HFF-Myc (cell line): ENCODE results near the gene MYLIP.

Source experiments
- DNase-seq: peaks from one replicate; pipeline ENCODE4 v3.0.0-alpha.2; 2011; ENCODE audit warnings: low read depth; ENCODE audit errors: extremely low read depth
- H3K4me3 ChIP-seq: replicated peaks from 2 replicates; pipeline ENCODE4 v1.5.1; 2011; ENCODE audit warnings: low read depth, mild to moderate bottlenecking, control low read depth, low read length
- TF ChIP-seq, protein P1 (sequence below): IDR thresholded peaks from 2 replicates; pipeline ENCODE4 v1.5.1; 2012; ENCODE audit warnings: mild to moderate bottlenecking, low read depth, low read length, control low read depth; ENCODE audit errors: missing control alignments

Gene MYLIP

DNA sequence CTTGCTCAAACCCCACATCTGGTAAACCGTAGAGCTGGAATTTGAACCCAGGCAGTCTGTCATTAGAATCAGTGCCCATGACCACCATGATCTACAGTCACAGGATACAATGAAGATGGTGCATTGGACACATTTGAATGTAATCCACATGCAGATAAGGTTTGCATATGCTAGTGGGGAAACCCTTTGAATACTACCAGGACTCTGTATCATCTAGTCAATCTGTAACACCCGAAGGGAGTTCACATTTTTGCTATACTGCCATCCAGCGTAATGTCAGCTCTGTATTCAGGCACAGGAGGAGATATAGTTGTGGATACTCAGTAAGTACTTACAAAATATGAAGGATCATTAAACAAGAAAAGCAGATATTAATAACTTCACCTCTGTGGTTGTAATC lies 40.5 kb upstream of the MYLIP start:
- DNase-seq = no peak
- H3K4me3 ChIP-seq = no peak overlapping the region

DNA sequence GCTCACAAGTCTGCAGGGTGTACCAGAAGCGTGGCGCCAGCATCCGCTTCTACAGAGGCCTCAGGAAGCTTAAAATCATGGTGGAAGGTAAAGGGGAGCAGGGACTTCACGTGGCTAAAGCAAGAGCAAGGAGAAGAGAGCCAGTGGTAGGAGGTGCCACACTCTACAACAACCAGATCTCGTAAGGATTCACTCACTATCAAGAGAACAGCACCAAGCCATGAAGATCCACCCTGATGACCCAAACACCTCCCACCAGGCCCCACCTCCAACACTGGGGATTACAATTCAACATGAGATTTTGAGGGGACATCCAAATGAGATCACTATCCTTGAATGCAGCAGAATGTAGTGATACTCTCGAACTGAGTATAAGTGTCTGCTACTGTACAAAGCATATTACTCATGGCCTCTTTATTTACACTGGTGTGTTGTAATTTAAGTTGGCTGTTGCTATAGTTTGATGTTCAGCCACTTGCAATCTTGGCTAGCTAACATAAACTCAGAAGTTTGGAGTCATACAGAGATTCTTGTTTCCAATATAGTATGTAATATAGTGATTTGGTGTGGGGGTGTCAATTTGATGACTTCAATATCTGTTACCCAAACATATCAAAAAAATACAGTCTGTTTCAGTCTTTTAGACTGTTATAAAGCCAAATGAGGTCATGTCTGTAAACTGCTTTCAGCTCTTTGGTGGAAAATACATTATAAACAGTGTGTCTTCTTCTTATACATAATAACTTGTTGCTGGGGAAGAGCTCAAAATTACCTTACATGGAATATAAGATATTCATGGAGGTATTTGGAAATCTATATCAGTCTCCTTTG lies 39.4 kb upstream of the MYLIP start:
- H3K4me3 ChIP-seq = no peak overlapping the region
- TF ChIP-seq, protein P1, sequence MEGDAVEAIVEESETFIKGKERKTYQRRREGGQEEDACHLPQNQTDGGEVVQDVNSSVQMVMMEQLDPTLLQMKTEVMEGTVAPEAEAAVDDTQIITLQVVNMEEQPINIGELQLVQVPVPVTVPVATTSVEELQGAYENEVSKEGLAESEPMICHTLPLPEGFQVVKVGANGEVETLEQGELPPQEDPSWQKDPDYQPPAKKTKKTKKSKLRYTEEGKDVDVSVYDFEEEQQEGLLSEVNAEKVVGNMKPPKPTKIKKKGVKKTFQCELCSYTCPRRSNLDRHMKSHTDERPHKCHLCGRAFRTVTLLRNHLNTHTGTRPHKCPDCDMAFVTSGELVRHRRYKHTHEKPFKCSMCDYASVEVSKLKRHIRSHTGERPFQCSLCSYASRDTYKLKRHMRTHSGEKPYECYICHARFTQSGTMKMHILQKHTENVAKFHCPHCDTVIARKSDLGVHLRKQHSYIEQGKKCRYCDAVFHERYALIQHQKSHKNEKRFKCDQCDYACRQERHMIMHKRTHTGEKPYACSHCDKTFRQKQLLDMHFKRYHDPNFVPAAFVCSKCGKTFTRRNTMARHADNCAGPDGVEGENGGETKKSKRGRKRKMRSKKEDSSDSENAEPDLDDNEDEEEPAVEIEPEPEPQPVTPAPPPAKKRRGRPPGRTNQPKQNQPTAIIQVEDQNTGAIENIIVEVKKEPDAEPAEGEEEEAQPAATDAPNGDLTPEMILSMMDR = no peak
- no peak for DNase-seq

More for the DNA sequence above, 40.5 kb upstream of the MYLIP start:
- TF ChIP-seq, protein P1 = no peak

DNA sequence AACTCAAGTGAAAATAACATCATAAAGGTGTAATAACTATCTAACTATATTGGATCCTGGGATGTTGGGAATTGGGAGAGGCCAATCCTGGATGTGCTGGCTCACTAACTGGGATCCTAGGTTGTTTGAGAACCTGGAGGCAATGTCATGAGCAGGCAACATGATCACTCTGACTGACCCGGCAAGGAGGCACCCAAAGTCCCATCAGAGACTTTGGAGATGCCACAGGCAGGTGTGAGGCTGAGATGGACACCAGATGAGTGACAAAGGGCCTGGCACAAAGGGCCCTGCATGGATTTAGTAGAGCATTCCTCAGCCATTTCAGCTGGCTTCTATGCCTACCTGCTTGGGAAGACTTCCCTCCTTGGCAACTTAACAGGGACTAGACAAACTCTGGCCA lies 38.4 kb upstream of the MYLIP start:
- TF ChIP-seq, protein P1 = no peak
- no peak for DNase-seq
- no peak overlapping the region for H3K4me3 ChIP-seq

GRCh38 chr6:16090920-16091319 lies 38.0 kb upstream of the MYLIP start:
- DNase-seq = no peak
- TF ChIP-seq, protein P1 = no peak
- H3K4me3 ChIP-seq = no peak overlapping the region

DNA sequence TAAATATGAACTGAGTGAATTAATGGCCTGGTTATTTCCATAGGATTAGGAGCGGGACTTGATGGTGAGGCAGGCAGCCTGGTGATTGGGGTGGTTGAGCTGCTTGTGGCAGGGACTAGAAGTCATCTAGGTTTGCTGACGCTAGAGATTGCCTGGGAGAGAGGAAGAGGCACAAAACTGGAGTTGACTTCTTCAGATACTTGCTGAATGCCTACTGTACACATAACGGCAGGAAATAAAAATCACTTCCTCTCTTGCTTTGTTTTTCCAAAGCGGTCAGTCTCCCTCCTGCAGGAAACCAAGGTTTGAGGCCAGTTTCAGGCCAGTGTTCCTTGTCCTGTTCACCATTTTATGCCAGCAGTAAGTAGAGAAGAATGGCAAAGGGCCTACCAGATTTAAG lies 36.7 kb upstream of the MYLIP start:
- no peak for DNase-seq
- no peak overlapping the region for H3K4me3 ChIP-seq
- TF ChIP-seq, protein P1 = no peak

GRCh38 chr6:16092990-16093389 lies 35.9 kb upstream of the MYLIP start:
- H3K4me3 ChIP-seq = no peak overlapping the region
- no peak for DNase-seq
- TF ChIP-seq, protein P1 = no peak
